ENCODE data around the gene MC2R. TPM values are rescaled to one million over a fixed set of nuclear protein-coding genes. Genes with fewer than 3 reads are reported as not detected.

MC2R gene
- total RNA-seq, 4 donors from 2014 or later: 0.17 TPM; not detected in 3

- no peak overlapping the region for H3K27ac ChIP-seq (replicated peaks in 1 of 4)
- H3K4me1 ChIP-seq: no peaks in the 10 kb centered on the region
- no peak for TF ChIP-seq CTCF (IDR thresholded peaks at IDR 0.05)
- TF ChIP-seq EP300 (IDR thresholded peaks at IDR 0.05): no peak
- TF ChIP-seq POLR2AphosphoS5 (IDR thresholded peaks at IDR 0.05): no peak
- no peak for TF ChIP-seq POLR2A (IDR thresholded peaks at IDR 0.05; ENCODE audit: low read depth)
- H3K9me3 ChIP-seq: no peaks in the 10 kb centered on the region
- no peak for DNase-seq (ENCODE audit: extremely low spot score)
- WGBS: 75% methylated on average over 4 of the region's 4 CpGs
- H3K27me3 ChIP-seq: peaks cover 0 to 34% (median 0%) of the 10 kb centered on the region in 4 donors
- H3K4me3 ChIP-seq: no peak overlapping the region
- intact Hi-C loops (cut with DNase I): no loop called here
- H3K36me3 ChIP-seq: no peaks in the 10 kb centered on the region
These were observed 40.8 kb downstream of the MC2R start for GRCh38 chr18:13874558-13874957.

- Histone ChIP-seq H3K4me3 (no peak overlapping the region), H3K27me3 (peaks cover 0 to 47% (median 0%) of the 10 kb centered on the region in 4 donors), H3K27ac (replicated peaks in 1 of 4) (no peak overlapping the region), H3K9me3 (no peaks in the 10 kb centered on the region), H3K36me3 (no peaks in the 10 kb centered on the region), H3K4me1 (peaks cover 0 to 9% (median 3%) of the 10 kb centered on the region in 4 donors)
- TF ChIP-seq POLR2A (IDR thresholded peaks at IDR 0.05; ENCODE audit: low read depth): no peak
- TF ChIP-seq CTCF (IDR thresholded peaks at IDR 0.05): no peak
- TF ChIP-seq EP300 (IDR thresholded peaks at IDR 0.05): no peak
- TF ChIP-seq POLR2AphosphoS5 (IDR thresholded peaks at IDR 0.05): no peak
- WGBS: 51% methylated on average over 5 of the region's 5 CpGs
- no peak for DNase-seq (ENCODE audit: extremely low spot score)
- intact Hi-C loops (cut with DNase I): no loop called here
These were observed 42.4 kb downstream of the MC2R start for GRCh38 chr18:13872932-13873331.

GRCh38 chr18:13872373-13872772 is 43.0 kb downstream of the MC2R start:
- intact Hi-C loops (cut with DNase I): no loop called here
- 57% methylated on average over 4 of the region's 14 CpGs for WGBS
- TF ChIP-seq POLR2A (IDR thresholded peaks at IDR 0.05; ENCODE audit: low read depth): no peak
- TF ChIP-seq POLR2AphosphoS5 (IDR thresholded peaks at IDR 0.05): no peak
- no peak for TF ChIP-seq EP300 (IDR thresholded peaks at IDR 0.05)
- TF ChIP-seq CTCF (IDR thresholded peaks at IDR 0.05): no peak
- no peak for DNase-seq (ENCODE audit: extremely low spot score)
- no peaks in the 10 kb centered on the region for H3K36me3 ChIP-seq
- H3K27me3 ChIP-seq: peaks cover 0 to 47% (median 0%) of the 10 kb centered on the region in 4 donors
- H3K4me3 ChIP-seq: no peak overlapping the region
- H3K4me1 ChIP-seq: peaks cover 0 to 9% (median 3%) of the 10 kb centered on the region in 4 donors
- no peak overlapping the region for H3K27ac ChIP-seq (replicated peaks in 1 of 4)
- no peaks in the 10 kb centered on the region for H3K9me3 ChIP-seq

GRCh38 chr18:13871701-13872100 is 43.6 kb downstream of the MC2R start:
- peaks cover 0 to 9% (median 3%) of the 10 kb centered on the region in 4 donors for H3K4me1 ChIP-seq
- no peak overlapping the region for H3K27ac ChIP-seq (replicated peaks in 1 of 4)
- intact Hi-C loops (cut with DNase I): no loop called here
- TF ChIP-seq EP300 (IDR thresholded peaks at IDR 0.05): no peak
- TF ChIP-seq POLR2AphosphoS5 (IDR thresholded peaks at IDR 0.05): no peak
- TF ChIP-seq POLR2A (IDR thresholded peaks at IDR 0.05; ENCODE audit: low read depth): no peak
- TF ChIP-seq CTCF (IDR thresholded peaks at IDR 0.05): no peak
- no peaks in the 10 kb centered on the region for H3K9me3 ChIP-seq
- peaks cover 0 to 47% (median 0%) of the 10 kb centered on the region in 4 donors for H3K27me3 ChIP-seq
- DNase-seq (ENCODE audit: extremely low spot score): no peak
- no peaks in the 10 kb centered on the region for H3K36me3 ChIP-seq
- 61% methylated on average over 13 of the region's 13 CpGs for WGBS
- H3K4me3 ChIP-seq: no peak overlapping the region

All from esophagus muscularis mucosa (tissue), 4 donors.